Common myeloid progenitor, CD34-positive (primary cell): ENCODE results near the gene TRPV6.

ENCODE experiments used
- CTCF ChIA-PET: fragments of 350-600 bp; sonication (Branson Sonifier 250); formaldehyde crosslinking; loops from one replicate; lab custom pipeline; 2021; ENCODE audit warnings: antibody characterized with exemption; lab: Charles Lee
- POLR2A ChIA-PET: fragments of 350-600 bp; sonication (Branson Sonifier 250); formaldehyde crosslinking; loops from one replicate; lab custom pipeline; 2021; ENCODE audit warnings: antibody characterized with exemption; lab: Charles Lee
- DNase-seq, 3 donors: peaks; one replicate each; pipeline versions ENCODE4 v3.0.0 to v3.0.0-alpha.2; 2013
- H3K27ac ChIP-seq, 2 experiments: 1 replicate in 1 of 2; 2 replicates in 1 of 2; pipeline ENCODE4 v1.7.0; 2013; ENCODE audit warnings: inconsistent platforms in 2 of 2, low read length in 2 of 2, mild to moderate bottlenecking in 2 of 2, low read depth in 1 of 2, moderate library complexity in 1 of 2; ENCODE audit not compliant: severe bottlenecking in 2 of 2, insufficient read depth in 1 of 2, poor library complexity in 1 of 2
- H3K27me3 ChIP-seq, 5 experiments: replicated peaks in 2 of 5; 1 replicate in 3 of 5; 2 replicates in 2 of 5; pipeline versions ENCODE4 v1.6.1 to v1.7.0; 2013; ENCODE audit warnings: low read length in 4 of 5, mild to moderate bottlenecking in 2 of 5, moderate library complexity in 2 of 5, inconsistent platforms in 1 of 5; ENCODE audit not compliant: insufficient read depth in 5 of 5, control insufficient read depth in 4 of 5
- H3K36me3 ChIP-seq, 4 experiments: 1 replicate in 2 of 4; 2 replicates in 2 of 4; pipeline versions ENCODE4 v1.6.1 to v1.7.0; 2013; ENCODE audit warnings: low read length in 3 of 4, control low read depth in 1 of 4, mild to moderate bottlenecking in 1 of 4; ENCODE audit not compliant: control insufficient read depth in 4 of 4, insufficient read depth in 4 of 4
- H3K4me1 ChIP-seq, 4 experiments: 1 replicate in 3 of 4; 2 replicates in 1 of 4; pipeline versions ENCODE4 v1.6.1 to v1.7.1; 2013; ENCODE audit warnings: low read length in 3 of 4, mild to moderate bottlenecking in 3 of 4, control low read depth in 1 of 4, inconsistent platforms in 1 of 4, moderate library complexity in 1 of 4; ENCODE audit not compliant: control insufficient read depth in 4 of 4, insufficient read depth in 4 of 4; ENCODE audit errors: control extremely low read depth in 1 of 4
- H3K4me3 ChIP-seq, 7 experiments: 1 replicate in 4 of 7; 2 replicates in 3 of 7; pipeline versions ENCODE4 v1.5.1 to v1.7.0; 2013; ENCODE audit warnings: mild to moderate bottlenecking in 7 of 7, low read length in 6 of 7, moderate library complexity in 6 of 7, inconsistent platforms in 2 of 7, low read depth in 2 of 7, control low read depth in 1 of 7; ENCODE audit not compliant: insufficient read depth in 4 of 7, control insufficient read depth in 1 of 7; ENCODE audit errors: extremely low read depth in 1 of 7
- H3K9me3 ChIP-seq, 5 experiments: 1 replicate in 4 of 5; 2 replicates in 1 of 5; pipeline versions ENCODE4 v1.6.1 to v1.7.1; 2013; ENCODE audit warnings: low read length in 4 of 5, mild to moderate bottlenecking in 2 of 5, inconsistent platforms in 1 of 5, low read depth in 1 of 5, moderate library complexity in 1 of 5; ENCODE audit not compliant: control insufficient read depth in 4 of 5, insufficient read depth in 2 of 5; ENCODE audit errors: control extremely low read depth in 1 of 5
- WGBS: methylation state at CpG from one replicate; pipeline ENCODE4 v1.1.5; 2013; ENCODE audit not compliant: insufficient coverage; 5-methylcytosine and 5-hydroxymethylcytosine counted together

Gene TRPV6

DNA sequence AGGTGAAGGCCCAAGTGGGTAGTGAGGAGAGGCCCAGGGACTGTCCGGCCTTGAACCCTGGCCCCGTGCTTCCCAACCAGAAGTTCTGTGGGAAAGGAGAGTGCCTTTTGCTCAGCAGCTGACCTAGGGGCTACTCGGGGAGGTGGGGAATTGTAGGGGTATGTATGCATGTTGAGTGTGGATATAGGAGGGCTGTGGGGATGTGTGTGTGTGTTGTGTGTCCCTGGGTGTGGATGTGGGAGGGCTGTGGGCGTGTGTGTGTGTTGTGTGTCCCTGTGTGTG lies 18.5 kb downstream of the TRPV6 start:
- CTCF ChIA-PET = interaction anchor here (0.6 to 5.0 kb wide), 6 partner anchors 10 to 550 kb away, joined by 3 to 28 read pairs (median 6); partner anchors contain the start of gene EPHB6
- H3K27ac ChIP-seq = no peak overlapping the region

DNA sequence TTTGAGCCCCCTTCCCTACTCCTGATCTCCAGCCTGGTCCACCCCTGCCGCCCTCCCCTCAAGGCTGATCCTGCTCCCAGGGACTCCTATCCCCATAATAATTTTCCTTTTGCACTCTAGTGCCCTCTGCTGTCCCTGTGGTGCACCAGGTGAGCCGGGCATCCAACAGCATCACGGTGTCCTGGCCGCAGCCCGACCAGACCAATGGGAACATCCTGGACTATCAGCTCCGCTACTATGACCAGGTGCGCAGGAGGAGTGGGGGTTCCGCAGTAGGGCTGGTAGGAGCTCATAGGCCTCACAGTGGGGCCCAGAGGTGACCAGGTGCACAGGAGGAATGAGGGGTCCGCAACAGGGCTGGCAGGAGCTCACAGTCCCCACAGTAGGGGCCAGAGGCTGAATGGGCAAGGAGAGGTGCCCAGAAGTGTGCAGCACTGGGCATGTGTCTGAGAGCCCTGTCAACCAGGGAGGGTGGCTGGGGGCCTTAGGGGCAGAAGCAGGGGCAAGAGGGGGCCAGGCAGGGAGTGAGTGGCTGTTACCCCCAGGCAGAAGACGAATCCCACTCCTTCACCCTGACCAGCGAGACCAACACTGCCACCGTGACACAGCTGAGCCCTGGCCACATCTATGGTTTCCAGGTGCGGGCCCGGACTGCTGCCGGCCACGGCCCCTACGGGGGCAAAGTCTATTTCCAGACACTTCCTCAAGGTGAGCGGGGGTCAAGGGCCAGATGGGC lies 19.0 kb downstream of the TRPV6 start:
- no peak overlapping the region for H3K4me3 ChIP-seq
- peaks cover 0 to 16% (median 15%) of the 10 kb centered on the region in 4 experiments for H3K4me1 ChIP-seq
- ChIA-PET CTCF (interaction anchor here (0.6 to 5.0 kb wide), 15 partner anchors 9 to 443 kb away, joined by 3 to 28 read pairs (median 4); partner anchors contain the start of gene EPHB6), POLR2A (no interaction called here)
- WGBS = 77% methylated on average over 11 of the region's 18 CpGs
- H3K36me3 ChIP-seq = peaks cover 7 to 43% (median 21%) of the 10 kb centered on the region in 4 experiments
- H3K27ac ChIP-seq = no peak overlapping the region
- no peak for DNase-seq
- H3K27me3 ChIP-seq = no peaks in the 10 kb centered on the region
- H3K9me3 ChIP-seq = no peaks in the 10 kb centered on the region

More for the DNA sequence above, 18.5 kb downstream of the TRPV6 start:
- Histone ChIP-seq H3K4me1 (peaks cover 0 to 16% (median 15%) of the 10 kb centered on the region in 4 experiments), H3K9me3 (no peaks in the 10 kb centered on the region), H3K27me3 (no peaks in the 10 kb centered on the region), H3K36me3 (peaks cover 2 to 47% (median 21%) of the 10 kb centered on the region in 4 experiments), H3K4me3 (no peak overlapping the region)
- 83% methylated on average over 1 of the region's 4 CpGs for WGBS
- POLR2A ChIA-PET = no interaction called here
- DNase-seq = no peak

DNA sequence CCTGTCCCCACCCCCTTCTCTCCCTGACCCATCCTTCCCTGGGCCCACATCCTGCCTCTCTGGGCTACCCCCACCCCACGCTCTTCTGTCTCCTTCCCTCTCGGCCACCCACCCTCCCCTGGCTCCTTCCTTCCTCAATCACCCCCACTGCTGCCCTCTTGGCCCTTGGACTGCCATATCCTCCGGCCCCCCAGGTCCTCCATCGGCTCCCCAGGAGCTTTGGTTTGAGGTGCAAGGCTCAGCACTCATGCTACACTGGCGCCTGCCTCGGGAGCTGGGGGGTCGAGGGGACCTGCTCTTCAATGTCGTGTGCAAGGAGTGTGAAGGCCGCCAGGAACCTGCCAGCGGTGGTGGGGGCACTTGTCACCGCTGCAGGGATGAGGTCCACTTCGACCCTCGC lies 19.8 kb downstream of the TRPV6 start:
- DNase-seq = no peak
- Histone ChIP-seq H3K27me3 (no peaks in the 10 kb centered on the region), H3K4me1 (peaks cover 0 to 16% (median 15%) of the 10 kb centered on the region in 4 experiments), H3K27ac (no peak overlapping the region), H3K4me3 (peak overlapping the region in 2 of 7 experiments; percentile 7 to 23), H3K9me3 (no peaks in the 10 kb centered on the region), H3K36me3 (peaks cover 9 to 38% (median 23%) of the 10 kb centered on the region in 4 experiments)
- 37% methylated on average over 11 of the region's 13 CpGs for WGBS
- ChIA-PET POLR2A (no interaction called here), CTCF (interaction anchor here (0.6 to 5.0 kb wide), 18 partner anchors 7 to 443 kb away, joined by 3 to 28 read pairs (median 4); partner anchors contain the start of gene EPHB6)

DNA sequence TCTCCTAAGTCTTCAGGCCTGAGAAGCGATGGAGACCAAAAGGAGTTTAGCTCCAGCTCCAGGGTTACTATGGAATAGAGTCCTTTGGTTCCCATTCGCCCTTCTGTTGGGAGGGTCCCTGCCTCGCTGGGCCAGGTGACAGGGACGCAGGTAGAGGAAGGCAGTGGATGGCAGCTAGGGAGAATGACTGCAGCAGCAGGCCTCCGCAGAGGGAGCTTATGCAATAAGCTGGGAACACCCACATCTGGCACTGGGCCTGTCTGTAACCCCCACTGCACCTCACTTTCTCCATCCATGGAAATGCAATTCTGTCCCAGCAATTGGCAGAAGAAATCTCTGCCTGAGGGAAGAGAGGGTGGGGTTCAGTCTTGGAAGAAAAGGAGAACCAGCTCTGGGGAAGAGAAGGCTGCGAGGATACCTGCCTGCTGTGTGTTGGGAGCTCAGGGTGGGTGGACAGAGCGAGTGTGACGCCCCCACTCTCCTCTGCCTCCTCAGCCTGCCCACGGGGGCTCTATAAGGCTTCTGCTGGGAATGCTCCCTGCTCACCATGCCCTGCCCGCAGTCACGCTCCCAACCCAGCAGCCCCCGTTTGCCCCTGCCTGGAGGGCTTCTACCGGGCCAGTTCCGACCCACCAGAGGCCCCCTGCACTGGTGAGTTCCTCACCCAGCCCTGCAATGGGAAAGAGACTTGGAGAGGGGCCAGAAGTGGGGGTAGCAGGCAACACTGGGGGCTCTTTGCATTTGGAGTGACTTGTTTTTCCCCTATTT lies 20.4 kb downstream of the TRPV6 start:
- DNase-seq = no peak
- Histone ChIP-seq H3K4me1 (peaks cover 0 to 16% (median 15%) of the 10 kb centered on the region in 4 experiments), H3K4me3 (peak overlapping the region in 1 of 7 experiments; percentile 23), H3K36me3 (peaks cover 9 to 32% (median 20%) of the 10 kb centered on the region in 4 experiments), H3K27ac (no peak overlapping the region), H3K9me3 (no peaks in the 10 kb centered on the region), H3K27me3 (no peaks in the 10 kb centered on the region)
- ChIA-PET CTCF (interaction anchor here (0.9 to 5.0 kb wide), 11 partner anchors 8 to 257 kb away, joined by 3 to 28 read pairs (median 5); partner anchors contain the start of gene EPHB6), POLR2A (no interaction called here)
- WGBS = 54% methylated on average over 14 of the region's 14 CpGs

DNA sequence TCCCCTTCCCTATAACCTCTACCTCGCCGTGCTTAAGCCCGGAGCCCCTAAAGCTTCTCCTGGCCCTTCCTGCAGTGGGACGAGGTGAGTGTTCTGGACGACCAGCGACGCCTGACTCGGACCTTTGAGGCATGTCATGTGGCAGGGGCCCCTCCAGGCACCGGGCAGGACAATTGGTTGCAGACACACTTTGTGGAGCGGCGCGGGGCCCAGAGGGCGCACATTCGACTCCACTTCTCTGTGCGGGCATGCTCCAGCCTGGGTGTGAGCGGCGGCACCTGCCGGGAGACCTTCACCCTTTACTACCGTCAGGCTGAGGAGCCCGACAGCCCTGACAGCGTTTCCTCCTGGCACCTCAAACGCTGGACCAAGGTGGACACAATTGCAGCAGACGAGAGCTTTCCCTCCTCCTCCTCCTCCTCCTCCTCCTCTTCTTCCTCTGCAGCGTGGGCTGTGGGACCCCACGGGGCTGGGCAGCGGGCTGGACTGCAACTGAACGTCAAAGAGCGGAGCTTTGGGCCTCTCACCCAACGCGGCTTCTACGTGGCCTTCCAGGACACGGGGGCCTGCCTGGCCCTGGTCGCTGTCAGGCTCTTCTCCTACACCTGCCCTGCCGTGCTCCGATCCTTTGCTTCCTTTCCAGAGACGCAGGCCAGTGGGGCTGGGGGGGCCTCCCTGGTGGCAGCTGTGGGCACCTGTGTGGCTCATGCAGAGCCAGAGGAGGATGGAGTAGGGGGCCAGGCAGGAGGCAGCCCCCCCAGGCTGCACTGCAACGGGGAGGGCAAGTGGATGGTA lies 21.5 kb downstream of the TRPV6 start:
- ChIA-PET POLR2A (no interaction called here), CTCF (interaction anchor here (0.6 to 5.0 kb wide), 6 partner anchors 8 to 490 kb away, joined by 3 to 28 read pairs (median 4); no protein-coding TSS in a partner anchor)
- Histone ChIP-seq H3K36me3 (peaks cover 9 to 29% (median 17%) of the 10 kb centered on the region in 4 experiments), H3K9me3 (no peaks in the 10 kb centered on the region), H3K27ac (no peak overlapping the region), H3K4me1 (peaks cover 0 to 18% (median 15%) of the 10 kb centered on the region in 4 experiments), H3K4me3 (no peak overlapping the region), H3K27me3 (no peaks in the 10 kb centered on the region)
- DNase-seq = no peak
- WGBS = 98% methylated on average over 34 of the region's 37 CpGs

DNA sequence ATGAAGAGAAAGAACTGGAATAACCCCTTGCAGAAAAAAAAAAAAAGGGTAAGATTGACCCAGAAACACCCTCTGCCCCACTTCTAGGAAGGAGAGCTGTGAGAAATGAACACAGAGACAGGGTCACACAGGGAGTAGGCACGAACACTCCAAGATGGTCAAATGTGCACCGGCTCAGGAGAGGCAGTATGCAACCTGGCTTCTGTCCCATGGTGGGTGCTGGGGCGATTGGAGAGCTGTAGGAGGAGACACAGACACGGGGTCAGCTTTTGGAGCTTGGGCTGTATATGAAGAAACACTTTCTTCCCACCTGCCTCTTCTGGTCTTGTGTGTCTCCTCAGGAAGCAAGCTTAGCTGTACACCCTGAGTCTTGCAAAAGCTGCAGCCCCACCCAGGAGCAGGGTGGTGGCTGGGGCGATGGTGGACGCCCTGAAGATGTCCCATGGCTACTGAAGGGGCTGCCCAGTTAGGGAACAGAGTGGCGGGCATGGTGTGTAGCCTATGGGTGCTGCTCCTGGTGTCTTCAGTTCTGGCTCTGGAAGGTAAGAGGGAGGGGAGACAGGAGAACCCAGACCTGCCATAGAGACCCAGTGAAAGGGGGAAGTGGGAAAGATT lies 22.7 kb downstream of the TRPV6 start:
- CTCF ChIA-PET = interaction anchor here (1.5 to 4.5 kb wide), 3 partner anchors 9 to 11 kb away, joined by 4 to 24 read pairs (median 6); no protein-coding TSS in a partner anchor

More for the DNA sequence above, 22.7 kb downstream of the TRPV6 start:
- POLR2A ChIA-PET = no interaction called here
- DNase-seq = no peak
- H3K4me3 ChIP-seq = no peak overlapping the region
- no peaks in the 10 kb centered on the region for H3K27me3 ChIP-seq
- no peaks in the 10 kb centered on the region for H3K9me3 ChIP-seq
- H3K27ac ChIP-seq = no peak overlapping the region
- 99% methylated on average over 7 of the region's 7 CpGs for WGBS
- H3K36me3 ChIP-seq = peaks cover 9 to 19% (median 14%) of the 10 kb centered on the region in 4 experiments
- H3K4me1 ChIP-seq = peaks cover 0 to 18% (median 15%) of the 10 kb centered on the region in 4 experiments
